WERI-Rb-1 (cell line): ENCODE measurements around the gene SERTAD1.

Experiments
- DNase-seq: peaks from one replicate; pipeline ENCODE4 v3.0.0-alpha.2; 2020
- H3K27ac ChIP-seq: fragments of 250-450 bp; sonication (Bioruptor Pico); 2 replicates; pipeline ENCODE4 v1.5.1; 2020; ENCODE audit warnings: mild to moderate bottlenecking, moderate library complexity
- H3K27me3 ChIP-seq: fragments of 250-450 bp; sonication (Bioruptor Pico); 2 replicates; pipeline ENCODE4 v1.5.1; 2021; ENCODE audit warnings: mild to moderate bottlenecking, low read depth, moderate library complexity; ENCODE audit not compliant: insufficient read depth, severe bottlenecking
- H3K36me3 ChIP-seq: fragments of 250-450 bp; sonication (Bioruptor Pico); 2 replicates; pipeline ENCODE4 v1.5.1; 2020; ENCODE audit warnings: mild to moderate bottlenecking, moderate library complexity
- H3K4me3 ChIP-seq: 2 replicates; pipeline ENCODE4 v1.5.1; 2011; ENCODE audit warnings: low read depth, mild to moderate bottlenecking, control low read depth, low read length
- H3K9me3 ChIP-seq: fragments of 250-450 bp; sonication (Bioruptor Pico); 2 replicates; pipeline ENCODE4 v1.5.1; 2021; ENCODE audit warnings: mild to moderate bottlenecking, moderate library complexity; ENCODE audit not compliant: severe bottlenecking
- TF ChIP-seq, protein P1 (sequence below): IDR thresholded peaks from 2 replicates; pipeline ENCODE4 v1.5.1; 2011; ENCODE audit warnings: low read depth, mild to moderate bottlenecking, control low read depth, inconsistent platforms, low read length

The SERTAD1 gene

DNA sequence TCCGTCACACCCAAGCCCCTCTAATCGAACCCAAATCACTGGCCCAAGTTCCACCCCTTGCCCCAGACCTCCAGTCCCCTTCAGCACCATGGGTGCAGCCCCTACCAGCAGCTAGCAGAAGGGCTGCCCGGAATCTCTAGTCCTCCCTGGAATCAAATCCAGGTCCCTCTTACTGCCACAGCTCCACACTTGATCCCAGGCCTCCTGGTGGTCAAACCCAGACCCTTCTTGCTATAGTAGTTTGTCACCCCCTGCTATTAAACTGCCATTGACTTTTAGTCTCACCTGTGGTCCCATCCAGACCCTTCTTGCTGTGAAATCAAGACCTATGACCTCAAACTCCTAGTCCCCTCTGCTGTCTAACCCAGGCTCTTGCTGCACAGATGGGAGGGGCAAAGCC is 44.5 kb downstream of the SERTAD1 start:
- Histone ChIP-seq H3K4me3 (no peak overlapping the region), H3K27ac (no peak overlapping the region), H3K36me3 (no peaks in the 10 kb centered on the region), H3K27me3 (no peaks in the 10 kb centered on the region), H3K9me3 (no peaks in the 10 kb centered on the region)
- TF ChIP-seq, protein P1, sequence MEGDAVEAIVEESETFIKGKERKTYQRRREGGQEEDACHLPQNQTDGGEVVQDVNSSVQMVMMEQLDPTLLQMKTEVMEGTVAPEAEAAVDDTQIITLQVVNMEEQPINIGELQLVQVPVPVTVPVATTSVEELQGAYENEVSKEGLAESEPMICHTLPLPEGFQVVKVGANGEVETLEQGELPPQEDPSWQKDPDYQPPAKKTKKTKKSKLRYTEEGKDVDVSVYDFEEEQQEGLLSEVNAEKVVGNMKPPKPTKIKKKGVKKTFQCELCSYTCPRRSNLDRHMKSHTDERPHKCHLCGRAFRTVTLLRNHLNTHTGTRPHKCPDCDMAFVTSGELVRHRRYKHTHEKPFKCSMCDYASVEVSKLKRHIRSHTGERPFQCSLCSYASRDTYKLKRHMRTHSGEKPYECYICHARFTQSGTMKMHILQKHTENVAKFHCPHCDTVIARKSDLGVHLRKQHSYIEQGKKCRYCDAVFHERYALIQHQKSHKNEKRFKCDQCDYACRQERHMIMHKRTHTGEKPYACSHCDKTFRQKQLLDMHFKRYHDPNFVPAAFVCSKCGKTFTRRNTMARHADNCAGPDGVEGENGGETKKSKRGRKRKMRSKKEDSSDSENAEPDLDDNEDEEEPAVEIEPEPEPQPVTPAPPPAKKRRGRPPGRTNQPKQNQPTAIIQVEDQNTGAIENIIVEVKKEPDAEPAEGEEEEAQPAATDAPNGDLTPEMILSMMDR: peak; percentile 24; the same call in 1 of the 2 replicates
- DNase-seq: no peak

DNA sequence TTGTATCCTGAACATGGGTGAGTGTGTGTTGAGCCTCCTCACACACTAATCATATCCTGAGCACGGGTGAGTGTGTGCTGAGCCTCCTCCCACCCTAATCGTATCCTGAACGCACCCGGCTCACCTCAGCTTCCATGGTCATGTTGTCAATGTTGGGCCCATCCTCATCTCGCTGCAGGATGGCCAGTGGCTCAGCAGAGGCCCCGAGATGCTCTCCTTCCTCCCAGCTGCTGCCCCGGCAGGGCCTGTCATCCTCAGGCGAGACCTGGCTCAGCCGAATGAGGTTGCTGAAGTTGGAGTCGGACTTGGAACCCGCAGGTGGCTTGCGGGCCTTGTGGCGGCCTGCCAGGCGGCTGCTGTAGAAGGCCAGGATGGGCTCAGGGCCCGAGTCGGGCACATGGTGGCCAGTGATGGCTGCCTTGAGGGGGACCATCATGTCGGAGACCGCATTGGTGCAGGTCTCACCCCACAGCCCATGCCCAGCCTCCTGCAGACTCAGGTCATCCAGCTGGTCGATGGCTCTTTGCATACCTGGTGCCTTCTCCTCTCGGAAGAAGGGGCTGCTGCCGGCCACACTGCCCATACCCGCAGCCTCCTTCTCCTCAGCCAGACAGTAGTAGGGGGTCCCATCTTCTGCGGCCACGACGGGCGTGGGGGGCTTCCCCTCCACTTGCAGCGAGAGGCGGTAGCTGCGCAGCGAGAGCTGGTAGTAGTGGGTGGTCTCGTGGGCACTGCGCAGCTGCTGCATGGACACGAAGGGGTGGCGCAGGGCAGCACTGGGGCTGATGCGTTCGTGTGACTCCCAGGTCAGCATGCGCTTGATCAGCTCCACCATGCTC is 45.4 kb downstream of the SERTAD1 start:
- no peaks in the 10 kb centered on the region for H3K9me3 ChIP-seq
- no peaks in the 10 kb centered on the region for H3K27me3 ChIP-seq

DNA sequence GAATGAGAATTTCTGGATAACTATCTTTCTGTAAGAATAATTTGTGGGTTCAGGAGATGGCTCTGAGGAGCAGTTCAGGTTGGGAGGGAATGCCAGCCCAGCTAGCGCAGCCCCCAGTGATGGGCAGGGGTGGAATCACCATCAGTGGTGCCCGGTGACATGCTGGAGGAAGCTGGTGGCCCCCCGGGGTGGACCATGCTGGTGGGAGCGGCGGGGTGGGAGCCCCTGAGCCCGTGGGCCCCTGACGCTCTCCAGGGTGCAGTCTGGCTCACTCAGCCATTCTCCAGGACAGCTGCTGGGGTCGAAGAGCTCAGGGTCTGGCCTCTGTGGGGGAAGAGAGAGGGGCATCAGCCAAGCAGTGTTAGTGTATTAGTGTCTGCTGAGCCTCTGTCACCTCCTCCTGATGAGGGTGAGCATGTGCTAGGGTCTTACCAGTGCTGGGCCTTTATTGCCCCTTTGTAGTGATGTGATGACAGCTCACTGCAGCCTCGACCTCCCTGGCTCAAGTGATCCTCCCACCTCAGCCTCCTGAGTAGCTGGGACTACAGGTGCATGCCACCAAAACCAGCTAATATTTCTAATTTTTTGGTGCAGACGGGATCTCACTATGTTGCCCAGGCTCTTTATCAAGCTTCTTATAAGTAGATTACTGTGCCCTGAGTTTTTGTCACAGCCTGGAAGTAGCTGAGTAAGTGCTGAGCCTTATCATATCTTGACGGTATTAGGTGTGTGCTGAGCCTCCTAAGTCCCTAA is 46.2 kb downstream of the SERTAD1 start:
- no peaks in the 10 kb centered on the region for H3K27me3 ChIP-seq
- TF ChIP-seq, protein P1: no peak
- no peaks in the 10 kb centered on the region for H3K9me3 ChIP-seq
- no peak overlapping the region for H3K27ac ChIP-seq
- no peaks in the 10 kb centered on the region for H3K36me3 ChIP-seq
- DNase-seq: no peak
- H3K4me3 ChIP-seq: no peak overlapping the region

More for the DNA sequence above, 45.4 kb downstream of the SERTAD1 start:
- DNase-seq: no peak
- Histone ChIP-seq H3K27ac (no peak overlapping the region), H3K4me3 (no peak overlapping the region), H3K36me3 (no peaks in the 10 kb centered on the region)
- TF ChIP-seq, protein P1: no peak

DNA sequence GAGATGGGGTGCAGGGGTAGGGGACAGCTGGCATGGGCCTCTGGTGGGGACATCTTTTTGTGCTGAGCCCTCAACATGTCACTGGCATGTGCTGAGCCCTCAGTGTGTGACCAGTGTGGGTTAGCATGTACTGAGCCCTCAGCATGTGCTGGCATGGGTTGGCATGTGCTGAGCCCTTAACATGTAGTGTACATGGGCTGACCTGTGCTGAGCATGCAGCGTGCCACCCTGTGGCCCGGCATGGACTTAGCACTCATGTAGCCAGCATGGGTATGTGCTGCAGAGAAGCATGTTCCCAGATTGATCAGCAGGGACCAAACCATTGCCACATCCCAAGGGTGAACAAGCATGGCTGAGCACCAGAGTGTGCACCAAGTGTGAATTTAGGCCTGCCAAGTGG is 47.3 kb downstream of the SERTAD1 start:
- no peak for DNase-seq
- TF ChIP-seq, protein P1: no peak
- H3K4me3 ChIP-seq: no peak overlapping the region
- no peaks in the 10 kb centered on the region for H3K9me3 ChIP-seq
- H3K36me3 ChIP-seq: no peaks in the 10 kb centered on the region; the same call in 1 of the 2 replicates
- no peaks in the 10 kb centered on the region for H3K27me3 ChIP-seq
- no peak overlapping the region for H3K27ac ChIP-seq

DNA sequence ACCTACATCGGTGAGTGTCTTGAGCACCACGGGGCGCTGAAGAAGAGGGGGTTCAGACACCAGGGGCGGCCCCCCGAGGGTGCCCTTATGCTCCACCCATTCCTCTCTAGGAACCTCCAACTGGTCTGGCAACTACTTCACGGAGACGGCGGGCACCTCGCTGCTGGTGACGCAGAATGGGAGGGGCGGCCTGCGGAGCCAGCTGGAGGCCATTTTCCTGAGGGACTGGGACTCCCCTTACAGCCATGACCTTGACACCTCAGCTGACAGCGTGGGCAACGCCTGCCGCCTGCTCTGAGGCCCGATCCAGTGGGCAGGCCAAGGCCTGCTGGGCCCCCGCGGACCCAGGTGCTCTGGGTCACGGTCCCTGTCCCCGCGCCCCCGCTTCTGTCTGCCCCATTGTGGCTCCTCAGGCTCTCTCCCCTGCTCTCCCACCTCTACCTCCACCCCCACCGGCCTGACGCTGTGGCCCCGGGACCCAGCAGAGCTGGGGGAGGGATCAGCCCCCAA is 47.9 kb downstream of the SERTAD1 start:
- H3K27ac ChIP-seq: no peak overlapping the region
- no peaks in the 10 kb centered on the region for H3K9me3 ChIP-seq
- H3K27me3 ChIP-seq: no peaks in the 10 kb centered on the region
- TF ChIP-seq, protein P1: no peak
- DNase-seq: no peak
- H3K36me3 ChIP-seq: no peaks in the 10 kb centered on the region; the same call in 1 of the 2 replicates
- H3K4me3 ChIP-seq: no peak overlapping the region
